K562 (cell line): ENCODE measurements around the gene RNF217. TPM values are rescaled to one million over a fixed set of nuclear protein-coding genes. Genes with fewer than 3 reads are reported as not detected.
A peak's percentile ranks its signal among the peaks of the same experiment; 100 is the strongest.

Experiments
- ARID1B ChIP-seq: fragments of 450-650 bp; IDR thresholded peaks from 2 replicates; pipeline ENCODE4 v1.6.1; 2016; ENCODE audit warnings: antibody characterized with exemption, mild to moderate bottlenecking, inconsistent platforms
- PRDM10 ChIP-seq: fragments of 450-650 bp; IDR thresholded peaks from 2 replicates; pipeline ENCODE4 v1.6.1; 2018; ENCODE audit not compliant: partially characterized antibody
- TFAP4 ChIP-seq: sonication (generic); formaldehyde crosslinking; IDR thresholded peaks from 2 replicates; pipeline ENCODE4 v1.8.0; 2022; ENCODE audit warnings: missing genetic modification reagents, mild to moderate bottlenecking, moderate library complexity, borderline replicate concordance
- YY1 ChIP-seq, 3 experiments: IDR thresholded peaks; 2 replicates each; pipeline ENCODE4 v1.6.1; 2011; ENCODE audit warnings: low read length in 2 of 3, mild to moderate bottlenecking in 2 of 3, moderate library complexity in 2 of 3, borderline replicate concordance in 1 of 3, control low read depth in 1 of 3, low read depth in 1 of 3; ENCODE audit not compliant: insufficient read depth in 3 of 3, insufficient replicate concordance in 2 of 3, control insufficient read depth in 1 of 3, insufficient read length in 1 of 3; ENCODE audit errors: extremely low read depth in 1 of 3
- polyA plus RNA-seq, 8 experiments: library from polyadenylated mRNA; depleted of rRNA in 4 of 8; stranded (reverse) in 5 of 8; unstranded in 3 of 8; fragments of >200 nt; fragmentation: Nextera tagmentation in 2 of 8; fragmentation: Illumina TruSeq in 1 of 8; extraction: Ambion mirVana in 2 of 8; extraction: Trizol in 1 of 8; gene quantifications; 2 replicates each; pipeline versions ENCODE4 v1.2.1 to v1.2.3, GENCODE V29; 2011 to 2014; ENCODE audit warnings: inconsistent platforms in 1 of 8, missing spikeins in 1 of 8
- total RNA-seq, 7 experiments: library from RNA; depleted of rRNA in 6 of 7; stranded (reverse); fragments of >200 nt in 6 of 7; fragmentation: Illumina TruSeq in 2 of 7; extraction: Trizol in 2 of 7; gene quantifications; 2 replicates each; pipeline versions ENCODE4 v1.2.1 to v1.2.3, GENCODE V29; 2011 to 2021; ENCODE audit warnings: low replicate concordance in 1 of 7
- TF ChIP-seq, protein P1 (sequence below), 2 experiments: IDR thresholded peaks; 2 replicates each; pipeline ENCODE4 v1.6.1; 2011; ENCODE audit warnings: borderline replicate concordance in 1 of 2, control low read depth in 1 of 2, low read depth in 1 of 2, low read length in 1 of 2, mild to moderate bottlenecking in 1 of 2, mixed read lengths in 1 of 2, moderate library complexity in 1 of 2; ENCODE audit not compliant: insufficient read depth in 1 of 2, insufficient read length in 1 of 2, poor library complexity in 1 of 2, severe bottlenecking in 1 of 2; ENCODE audit errors: extremely low read depth in 1 of 2
- TF ChIP-seq, protein P2 (sequence below), 2 experiments: fragments of 450-650 bp in 1 of 2; sonication (generic) in 1 of 2; formaldehyde crosslinking in 1 of 2; IDR thresholded peaks; 2 replicates each; pipeline versions ENCODE4 v1.7.1 to v1.9.0; 2016 to 2022; ENCODE audit warnings: inconsistent platforms in 1 of 2, mild to moderate bottlenecking in 1 of 2, missing genetic modification reagents in 1 of 2

Gene RNF217
- total and polyA plus RNA-seq, 9 of the 15 experiments (the other 6 are each of a cell fraction or from before 2014, with no cell fraction given) = 2.9 to 25.6 (median 12.0) TPM

- peak; percentile 11 for TF ChIP-seq PRDM10
- TF ChIP-seq YY1 (IDR thresholded peaks at IDR 0.05; ENCODE audit: borderline replicate concordance in 1 of 3, control insufficient read depth in 1 of 3, extremely low read depth in 1 of 3, insufficient read depth in 3 of 3, insufficient read length in 1 of 3, insufficient replicate concordance in 2 of 3, low read depth in 1 of 3, low read length in 2 of 3) = peak in 2 of 3 experiments; percentile 33 to 46
- TF ChIP-seq TFAP4 (CRISPR knock-in tag) = peak; percentile 76
- TF ChIP-seq, protein P1, sequence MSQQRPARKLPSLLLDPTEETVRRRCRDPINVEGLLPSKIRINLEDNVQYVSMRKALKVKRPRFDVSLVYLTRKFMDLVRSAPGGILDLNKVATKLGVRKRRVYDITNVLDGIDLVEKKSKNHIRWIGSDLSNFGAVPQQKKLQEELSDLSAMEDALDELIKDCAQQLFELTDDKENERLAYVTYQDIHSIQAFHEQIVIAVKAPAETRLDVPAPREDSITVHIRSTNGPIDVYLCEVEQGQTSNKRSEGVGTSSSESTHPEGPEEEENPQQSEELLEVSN (IDR thresholded peaks at IDR 0.05; ENCODE audit: borderline replicate concordance in 1 of 2, extremely low read depth in 1 of 2, insufficient read depth in 1 of 2, insufficient read length in 1 of 2, low read depth in 1 of 2, low read length in 1 of 2, poor library complexity in 1 of 2, severe bottlenecking in 1 of 2) = peak; percentile 42 to 65
- TF ChIP-seq, protein P2, sequence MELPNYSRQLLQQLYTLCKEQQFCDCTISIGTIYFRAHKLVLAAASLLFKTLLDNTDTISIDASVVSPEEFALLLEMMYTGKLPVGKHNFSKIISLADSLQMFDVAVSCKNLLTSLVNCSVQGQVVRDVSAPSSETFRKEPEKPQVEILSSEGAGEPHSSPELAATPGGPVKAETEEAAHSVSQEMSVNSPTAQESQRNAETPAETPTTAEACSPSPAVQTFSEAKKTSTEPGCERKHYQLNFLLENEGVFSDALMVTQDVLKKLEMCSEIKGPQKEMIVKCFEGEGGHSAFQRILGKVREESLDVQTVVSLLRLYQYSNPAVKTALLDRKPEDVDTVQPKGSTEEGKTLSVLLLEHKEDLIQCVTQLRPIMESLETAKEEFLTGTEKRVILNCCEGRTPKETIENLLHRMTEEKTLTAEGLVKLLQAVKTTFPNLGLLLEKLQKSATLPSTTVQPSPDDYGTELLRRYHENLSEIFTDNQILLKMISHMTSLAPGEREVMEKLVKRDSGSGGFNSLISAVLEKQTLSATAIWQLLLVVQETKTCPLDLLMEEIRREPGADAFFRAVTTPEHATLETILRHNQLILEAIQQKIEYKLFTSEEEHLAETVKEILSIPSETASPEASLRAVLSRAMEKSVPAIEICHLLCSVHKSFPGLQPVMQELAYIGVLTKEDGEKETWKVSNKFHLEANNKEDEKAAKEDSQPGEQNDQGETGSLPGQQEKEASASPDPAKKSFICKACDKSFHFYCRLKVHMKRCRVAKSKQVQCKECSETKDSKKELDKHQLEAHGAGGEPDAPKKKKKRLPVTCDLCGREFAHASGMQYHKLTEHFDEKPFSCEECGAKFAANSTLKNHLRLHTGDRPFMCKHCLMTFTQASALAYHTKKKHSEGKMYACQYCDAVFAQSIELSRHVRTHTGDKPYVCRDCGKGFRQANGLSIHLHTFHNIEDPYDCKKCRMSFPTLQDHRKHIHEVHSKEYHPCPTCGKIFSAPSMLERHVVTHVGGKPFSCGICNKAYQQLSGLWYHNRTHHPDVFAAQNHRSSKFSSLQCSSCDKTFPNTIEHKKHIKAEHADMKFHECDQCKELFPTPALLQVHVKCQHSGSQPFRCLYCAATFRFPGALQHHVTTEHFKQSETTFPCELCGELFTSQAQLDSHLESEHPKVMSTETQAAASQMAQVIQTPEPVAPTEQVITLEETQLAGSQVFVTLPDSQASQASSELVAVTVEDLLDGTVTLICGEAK (IDR thresholded peaks at IDR 0.05) = peak; percentile 13; the same call in 1 of the 2 replicates
- TF ChIP-seq, protein P2 (CRISPR knock-in tag; IDR thresholded peaks at IDR 0.05) = no peak
- TF ChIP-seq ARID1B = peak; percentile 50
These were observed 137.2 kb downstream of the RNF217 start (continued) for GRCh38 chr6:125099211-125100073.
